ENCODE measurements around the gene CACNA1H. TPM values are rescaled to one million over a fixed set of nuclear protein-coding genes. Genes with fewer than 3 reads are reported as not detected.
"Not testable (repeated sequence)": the region's sequence is repeated elsewhere in the genome, so short reads cannot be mapped to it uniquely, and the experiment has no call there.

The CACNA1H gene
- total and polyA plus RNA-seq, 7 donors, result 0.46 to 181 (median 37.0) TPM

DNA sequence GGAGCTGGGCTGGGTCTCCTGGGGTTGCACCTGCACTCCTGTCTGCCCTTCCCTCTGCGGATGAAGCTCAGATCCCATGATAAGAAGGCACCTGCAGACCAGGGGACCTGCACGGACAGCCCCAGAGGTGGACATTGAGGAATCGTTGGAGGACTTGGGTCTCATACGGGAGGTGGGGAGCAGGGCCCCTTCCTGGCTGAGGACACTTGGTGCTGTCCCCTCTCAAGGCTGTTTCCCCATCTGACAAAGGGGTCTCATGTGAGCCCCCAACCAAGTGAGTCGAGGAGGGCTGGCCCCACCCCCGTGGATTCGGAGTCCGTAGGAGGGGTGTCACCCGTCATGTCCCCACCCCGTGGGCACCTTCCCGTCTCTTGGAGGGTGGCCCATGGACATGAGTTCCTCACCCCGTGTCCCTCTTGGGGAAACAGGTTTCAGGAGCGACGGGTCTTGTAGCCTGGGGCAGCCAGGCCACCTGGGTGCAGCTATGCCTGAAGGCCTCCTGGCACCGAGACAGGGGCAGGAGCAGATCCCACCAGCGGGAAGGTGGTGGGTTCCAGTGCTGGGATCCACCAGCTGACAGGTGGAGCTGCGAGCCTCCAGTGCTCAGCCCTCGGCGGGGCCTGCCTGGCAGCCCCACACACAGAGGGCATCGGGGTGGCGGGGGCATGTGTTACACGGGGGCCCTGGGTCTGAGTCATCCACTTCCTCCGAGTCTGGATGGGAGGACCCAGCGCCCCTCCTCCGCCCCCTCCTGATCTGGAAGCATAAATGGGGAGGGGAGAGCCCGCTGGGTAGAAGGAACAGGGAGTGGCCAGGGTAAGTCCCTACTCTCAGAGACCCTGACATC lies 102.6 kb downstream of the CACNA1H start, which contains the start of gene TPSD1:
TSS of gene TPSD1 (plus strand) at position 794 of the 847 bp plus-strand sequence. CDS start 212 bp downstream, outside the sequence.
- H3K27ac ChIP-seq; H3K4me3 ChIP-seq; DNase-seq; intact Hi-C loops (cut with DNase I); H3K9me3 ChIP-seq; H3K36me3 ChIP-seq; H3K4me1 ChIP-seq: not testable (repeated sequence)
- WGBS, 2 donors, result 50 to 68% methylated on average over 26 of the region's 26 CpGs
- peaks cover 9 to 44% (median 26%) of the 10 kb centered on the region in 3 donors for H3K27me3 ChIP-seq

DNA sequence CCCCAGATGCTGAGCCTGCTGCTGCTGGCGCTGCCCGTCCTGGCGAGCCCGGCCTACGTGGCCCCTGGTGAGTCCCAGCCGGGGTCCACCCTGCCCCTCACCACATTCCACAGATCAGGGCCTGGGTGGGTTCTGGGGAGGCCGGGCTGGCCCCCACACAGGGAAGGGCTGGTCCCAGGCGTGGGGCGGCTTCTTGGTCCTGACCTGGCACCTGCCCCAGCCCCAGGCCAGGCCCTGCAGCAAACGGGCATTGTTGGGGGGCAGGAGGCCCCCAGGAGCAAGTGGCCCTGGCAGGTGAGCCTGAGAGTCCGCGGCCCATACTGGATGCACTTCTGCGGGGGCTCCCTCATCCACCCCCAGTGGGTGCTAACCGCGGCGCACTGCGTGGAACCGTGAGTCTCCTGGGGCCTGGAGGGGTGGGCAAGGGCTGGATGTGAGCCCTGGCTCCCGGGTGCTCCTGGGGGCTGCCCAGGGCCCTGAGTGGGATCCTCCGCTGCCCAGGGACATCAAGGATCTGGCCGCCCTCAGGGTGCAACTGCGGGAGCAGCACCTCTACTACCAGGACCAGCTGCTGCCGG lies 103.5 kb downstream of the CACNA1H start:
- H3K27me3 ChIP-seq, result peaks cover 9 to 53% (median 35%) of the 10 kb centered on the region in 3 donors
- H3K9me3 ChIP-seq; H3K4me1 ChIP-seq; intact Hi-C loops (cut with DNase I); H3K27ac ChIP-seq; H3K4me3 ChIP-seq; H3K36me3 ChIP-seq; DNase-seq: not testable (repeated sequence)
- WGBS, 2 donors, result 77 to 80% methylated on average over 23 of the region's 23 CpGs

DNA sequence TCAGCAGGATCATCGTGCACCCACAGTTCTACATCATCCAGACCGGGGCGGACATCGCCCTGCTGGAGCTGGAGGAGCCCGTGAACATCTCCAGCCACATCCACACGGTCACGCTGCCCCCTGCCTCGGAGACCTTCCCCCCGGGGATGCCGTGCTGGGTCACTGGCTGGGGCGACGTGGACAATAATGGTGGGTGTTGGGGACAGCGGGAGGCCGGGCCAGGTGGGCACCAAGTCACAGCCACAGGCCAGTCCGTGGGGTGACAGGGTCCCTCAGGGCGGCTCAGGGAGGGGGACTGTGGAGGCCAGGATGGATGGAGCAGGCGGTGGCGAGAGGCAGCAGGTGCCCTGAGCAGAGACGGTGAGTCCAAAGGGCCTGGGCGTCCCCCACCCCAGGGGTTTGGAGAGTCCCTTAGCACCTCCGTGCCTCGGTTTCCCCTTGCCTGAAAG lies 104.0 kb downstream of the CACNA1H start:
- intact Hi-C loops (cut with DNase I), result no loop called here
- DNase-seq, result no peak
- H3K4me1 ChIP-seq, result peaks cover 0 to 3% (median 0%) of the 10 kb centered on the region in 4 donors
- H3K27me3 ChIP-seq, result peaks cover 9 to 58% (median 40%) of the 10 kb centered on the region in 3 donors
- no peak overlapping the region for H3K4me3 ChIP-seq
- TF ChIP-seq POLR2A (IDR thresholded peaks at IDR 0.05), result no peak
- TF ChIP-seq, protein P1, sequence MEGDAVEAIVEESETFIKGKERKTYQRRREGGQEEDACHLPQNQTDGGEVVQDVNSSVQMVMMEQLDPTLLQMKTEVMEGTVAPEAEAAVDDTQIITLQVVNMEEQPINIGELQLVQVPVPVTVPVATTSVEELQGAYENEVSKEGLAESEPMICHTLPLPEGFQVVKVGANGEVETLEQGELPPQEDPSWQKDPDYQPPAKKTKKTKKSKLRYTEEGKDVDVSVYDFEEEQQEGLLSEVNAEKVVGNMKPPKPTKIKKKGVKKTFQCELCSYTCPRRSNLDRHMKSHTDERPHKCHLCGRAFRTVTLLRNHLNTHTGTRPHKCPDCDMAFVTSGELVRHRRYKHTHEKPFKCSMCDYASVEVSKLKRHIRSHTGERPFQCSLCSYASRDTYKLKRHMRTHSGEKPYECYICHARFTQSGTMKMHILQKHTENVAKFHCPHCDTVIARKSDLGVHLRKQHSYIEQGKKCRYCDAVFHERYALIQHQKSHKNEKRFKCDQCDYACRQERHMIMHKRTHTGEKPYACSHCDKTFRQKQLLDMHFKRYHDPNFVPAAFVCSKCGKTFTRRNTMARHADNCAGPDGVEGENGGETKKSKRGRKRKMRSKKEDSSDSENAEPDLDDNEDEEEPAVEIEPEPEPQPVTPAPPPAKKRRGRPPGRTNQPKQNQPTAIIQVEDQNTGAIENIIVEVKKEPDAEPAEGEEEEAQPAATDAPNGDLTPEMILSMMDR (IDR thresholded peaks at IDR 0.05), result no peak
- TF ChIP-seq POLR2AphosphoS5 (IDR thresholded peaks at IDR 0.05), result no peak
- no peak overlapping the region for H3K27ac ChIP-seq
- no peaks in the 10 kb centered on the region for H3K9me3 ChIP-seq
- WGBS, 2 donors, result 75 to 83% methylated on average over 22 of the region's 22 CpGs
- H3K36me3 ChIP-seq, result no peaks in the 10 kb centered on the region

DNA sequence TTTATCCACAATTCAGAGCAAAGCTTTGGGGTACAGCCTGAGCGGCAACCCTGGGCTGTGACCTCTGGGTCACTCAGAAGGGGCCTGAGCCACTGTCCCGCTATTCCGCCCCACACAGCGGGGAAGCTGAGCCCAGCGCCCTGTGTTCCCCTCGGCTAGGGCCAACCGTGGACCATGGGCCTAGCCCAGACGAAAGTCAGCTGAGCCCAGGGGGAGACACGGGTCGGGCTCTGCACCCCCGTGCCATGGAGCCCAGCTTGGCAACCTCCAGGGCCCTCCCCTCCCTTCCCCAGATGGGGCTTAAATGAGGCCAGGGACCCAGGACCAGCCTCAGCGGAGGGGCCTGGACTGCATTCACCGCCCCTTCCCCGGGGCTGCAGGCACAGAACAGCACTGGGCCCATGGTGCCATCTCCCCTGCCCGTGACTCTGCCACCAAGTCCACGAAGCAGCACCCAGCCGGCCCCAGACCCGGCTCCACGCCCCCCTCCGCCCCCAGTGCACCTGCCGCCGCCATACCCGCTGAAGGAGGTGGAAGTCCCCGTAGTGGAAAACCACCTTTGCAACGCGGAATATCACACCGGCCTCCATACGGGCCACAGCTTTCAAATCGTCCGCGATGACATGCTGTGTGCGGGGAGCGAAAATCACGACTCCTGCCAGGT lies 104.8 kb downstream of the CACNA1H start:
- Histone ChIP-seq H3K9me3 (no peaks in the 10 kb centered on the region), H3K27me3 (peaks cover 9 to 66% (median 48%) of the 10 kb centered on the region in 3 donors), H3K36me3 (no peaks in the 10 kb centered on the region), H3K4me3 (no peak overlapping the region), H3K4me1 (peaks cover 0 to 3% (median 0%) of the 10 kb centered on the region in 4 donors), H3K27ac (no peak overlapping the region)
- TF ChIP-seq POLR2AphosphoS5 (IDR thresholded peaks at IDR 0.05) (no peak), EP300 (IDR thresholded peaks at IDR 0.05) (no peak), POLR2A (IDR thresholded peaks at IDR 0.05) (no peak)
- TF ChIP-seq, protein P1 (IDR thresholded peaks at IDR 0.05), result no peak
- DNase-seq, result no peak
- intact Hi-C loops (cut with DNase I), result no loop called here
- 63 to 78% methylated on average over 34 of the region's 34 CpGs for WGBS, 2 donors

DNA sequence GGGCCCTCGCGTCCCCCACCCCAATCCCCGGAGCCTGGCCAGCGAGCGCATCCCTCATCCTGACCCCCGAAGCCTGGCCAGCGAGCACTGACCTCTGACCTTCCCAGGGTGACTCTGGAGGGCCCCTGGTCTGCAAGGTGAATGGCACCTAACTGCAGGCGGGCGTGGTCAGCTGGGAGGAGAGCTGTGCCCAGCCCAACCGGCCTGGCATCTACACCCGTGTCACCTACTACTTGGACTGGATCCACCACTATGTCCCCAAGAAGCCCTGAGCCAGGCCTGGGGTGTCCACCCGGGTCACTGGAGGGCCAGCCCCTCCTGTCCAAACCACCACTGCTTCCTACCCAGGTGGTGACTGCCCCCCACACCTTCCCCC lies 105.3 kb downstream of the CACNA1H start:
- Histone ChIP-seq H3K36me3 (no peaks in the 10 kb centered on the region), H3K27ac (no peak overlapping the region), H3K4me3 (no peak overlapping the region), H3K9me3 (no peaks in the 10 kb centered on the region), H3K4me1 (peaks cover 0 to 3% (median 0%) of the 10 kb centered on the region in 4 donors), H3K27me3 (peaks cover 12 to 71% (median 48%) of the 10 kb centered on the region in 3 donors)
- intact Hi-C loops (cut with DNase I), result no loop called here
- no peak for DNase-seq
- TF ChIP-seq POLR2A (IDR thresholded peaks at IDR 0.05) (no peak), POLR2AphosphoS5 (IDR thresholded peaks at IDR 0.05) (no peak), EP300 (IDR thresholded peaks at IDR 0.05) (no peak)
- TF ChIP-seq, protein P1 (IDR thresholded peaks at IDR 0.05), result no peak
- whole genome bisulfite sequencing, 2 donors, result 35 to 72% methylated on average over 12 of the region's 12 CpGs
